Measurements from ENCODE around the gene TEK. TPM values are rescaled to one million over a fixed set of nuclear protein-coding genes. Genes with fewer than 3 reads are reported as not detected.

The TEK gene
- total RNA-seq, 4 donors from 2014 or later: 4.4 to 25.3 (median 13.2) TPM

DNA sequence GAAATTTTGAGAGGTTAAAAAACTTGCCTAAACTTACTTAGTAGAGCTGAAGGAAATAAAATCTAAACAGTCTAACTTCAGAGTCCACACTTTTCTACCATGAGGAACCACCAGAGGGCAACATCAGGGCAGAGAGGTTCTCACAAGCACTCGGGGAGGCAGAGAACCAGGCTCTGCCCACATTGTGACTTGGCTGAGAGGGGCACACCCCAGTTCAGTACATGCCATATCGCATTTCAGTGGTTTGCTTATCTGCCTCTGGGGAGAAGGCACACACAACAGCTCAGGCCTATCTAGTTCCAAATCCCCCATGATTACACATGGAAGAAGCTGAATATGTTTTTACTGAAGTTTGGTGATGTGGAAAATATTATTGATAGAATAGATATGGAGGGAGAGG is 138.7 kb downstream of the TEK start:
- TF ChIP-seq POLR2AphosphoS5 (IDR thresholded peaks at IDR 0.05) (no peak), POLR2A (IDR thresholded peaks at IDR 0.05) (no peak), EP300 (IDR thresholded peaks at IDR 0.05) (no peak), CTCF (IDR thresholded peaks at IDR 0.05) (peak in 2 of 4 experiments; percentile 12 to 45)
- ATAC-seq: no peak
- H3K27ac ChIP-seq: no peak overlapping the region
- H3K4me3 ChIP-seq: no peak overlapping the region
- H3K4me1 ChIP-seq: no peaks in the 10 kb centered on the region
- H3K36me3 ChIP-seq: no peaks in the 10 kb centered on the region
- no peaks in the 10 kb centered on the region for H3K27me3 ChIP-seq
- no peaks in the 10 kb centered on the region for H3K9me3 ChIP-seq
- WGBS, 2 donors (ENCODE audit: low coverage in 1 of 2): 30 to 71% methylated on average over 1 to 2 of the region's 2 CpGs

GRCh38 chr9:27248702-27249101 is 139.7 kb downstream of the TEK start:
- Histone ChIP-seq H3K4me1 (no peaks in the 10 kb centered on the region), H3K4me3 (no peak overlapping the region), H3K27ac (no peak overlapping the region), H3K9me3 (no peaks in the 10 kb centered on the region), H3K36me3 (no peaks in the 10 kb centered on the region), H3K27me3 (no peaks in the 10 kb centered on the region)
- TF ChIP-seq CTCF (IDR thresholded peaks at IDR 0.05) (no peak), POLR2AphosphoS5 (IDR thresholded peaks at IDR 0.05) (no peak), EP300 (IDR thresholded peaks at IDR 0.05) (no peak), POLR2A (IDR thresholded peaks at IDR 0.05) (no peak)
- no peak for ATAC-seq

DNA sequence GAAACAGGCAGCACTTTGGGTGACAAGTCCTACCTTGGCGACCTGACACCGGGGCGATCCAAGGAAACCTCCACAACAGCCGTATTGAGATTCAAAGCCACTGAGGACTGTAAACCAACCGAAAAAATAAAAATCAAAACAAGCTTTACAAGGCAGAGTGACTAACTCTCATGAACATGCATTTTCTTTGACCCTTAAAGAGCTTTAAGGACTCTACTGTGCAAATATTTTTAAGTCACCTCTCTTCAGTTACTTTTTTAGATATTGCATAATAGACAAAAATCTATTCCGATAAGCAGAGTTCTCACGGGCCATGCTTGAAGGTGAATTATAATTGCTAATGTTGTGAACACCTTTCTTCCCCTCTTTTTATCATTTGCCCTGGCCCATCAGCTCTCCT is 149.6 kb downstream of the TEK start:
- Histone ChIP-seq H3K4me1 (no peaks in the 10 kb centered on the region), H3K4me3 (no peak overlapping the region), H3K9me3 (no peaks in the 10 kb centered on the region), H3K36me3 (no peaks in the 10 kb centered on the region), H3K27me3 (no peaks in the 10 kb centered on the region), H3K27ac (no peak overlapping the region)
- TF ChIP-seq POLR2AphosphoS5 (IDR thresholded peaks at IDR 0.05): no peak
- no peak for TF ChIP-seq CTCF (IDR thresholded peaks at IDR 0.05)
- TF ChIP-seq POLR2A (IDR thresholded peaks at IDR 0.05): no peak
- no peak for TF ChIP-seq EP300 (IDR thresholded peaks at IDR 0.05)
- no peak for ATAC-seq
- WGBS, 2 donors (ENCODE audit: low coverage in 1 of 2): 89 to 95% methylated on average over 6 to 7 of the region's 7 CpGs

DNA sequence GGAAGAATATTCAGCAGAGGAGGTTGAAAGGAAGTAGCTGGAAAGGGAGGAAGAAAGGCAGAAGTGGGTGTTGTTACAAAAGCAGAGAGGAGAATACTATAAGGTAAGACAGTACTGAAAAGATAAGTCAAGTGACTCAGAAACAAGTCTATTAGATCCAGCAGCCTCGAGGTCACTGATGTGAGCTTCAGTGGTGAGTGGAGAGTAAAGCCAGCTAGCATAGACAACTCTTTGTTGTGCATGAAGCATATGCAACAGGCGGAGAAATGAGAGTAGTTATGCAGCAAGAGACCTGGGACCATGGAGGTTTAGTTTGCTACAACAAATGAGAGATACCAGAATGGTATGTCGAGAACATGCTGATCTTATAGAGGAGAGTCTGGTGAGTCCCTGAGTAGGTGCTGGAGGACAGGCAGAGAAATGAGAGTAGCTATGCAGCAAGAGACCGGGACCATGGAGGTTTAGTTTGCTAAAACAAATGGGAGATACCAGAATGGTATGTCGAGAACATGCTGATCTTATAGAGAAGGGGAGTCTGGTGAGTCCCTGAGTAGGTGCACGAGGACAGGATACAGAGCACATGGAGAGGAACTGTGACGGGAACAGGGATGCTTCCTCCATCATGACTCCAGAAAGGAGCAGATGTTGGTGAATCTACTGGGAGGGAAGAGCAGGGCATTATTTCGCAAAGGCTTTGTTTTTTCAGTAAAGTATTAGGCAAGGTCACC is 151.9 kb downstream of the TEK start:
- TF ChIP-seq CTCF (IDR thresholded peaks at IDR 0.05) (no peak), POLR2A (IDR thresholded peaks at IDR 0.05) (no peak), POLR2AphosphoS5 (IDR thresholded peaks at IDR 0.05) (no peak)
- 72 to 79% methylated on average over 4 to 8 of the region's 8 CpGs for WGBS, 2 donors (ENCODE audit: low coverage in 1 of 2)
- H3K4me3 ChIP-seq: no peak overlapping the region
- H3K4me1 ChIP-seq: no peaks in the 10 kb centered on the region
- no peak overlapping the region for H3K27ac ChIP-seq
- no peak for ATAC-seq
- no peaks in the 10 kb centered on the region for H3K9me3 ChIP-seq
- no peaks in the 10 kb centered on the region for H3K36me3 ChIP-seq
- no peaks in the 10 kb centered on the region for H3K27me3 ChIP-seq

DNA sequence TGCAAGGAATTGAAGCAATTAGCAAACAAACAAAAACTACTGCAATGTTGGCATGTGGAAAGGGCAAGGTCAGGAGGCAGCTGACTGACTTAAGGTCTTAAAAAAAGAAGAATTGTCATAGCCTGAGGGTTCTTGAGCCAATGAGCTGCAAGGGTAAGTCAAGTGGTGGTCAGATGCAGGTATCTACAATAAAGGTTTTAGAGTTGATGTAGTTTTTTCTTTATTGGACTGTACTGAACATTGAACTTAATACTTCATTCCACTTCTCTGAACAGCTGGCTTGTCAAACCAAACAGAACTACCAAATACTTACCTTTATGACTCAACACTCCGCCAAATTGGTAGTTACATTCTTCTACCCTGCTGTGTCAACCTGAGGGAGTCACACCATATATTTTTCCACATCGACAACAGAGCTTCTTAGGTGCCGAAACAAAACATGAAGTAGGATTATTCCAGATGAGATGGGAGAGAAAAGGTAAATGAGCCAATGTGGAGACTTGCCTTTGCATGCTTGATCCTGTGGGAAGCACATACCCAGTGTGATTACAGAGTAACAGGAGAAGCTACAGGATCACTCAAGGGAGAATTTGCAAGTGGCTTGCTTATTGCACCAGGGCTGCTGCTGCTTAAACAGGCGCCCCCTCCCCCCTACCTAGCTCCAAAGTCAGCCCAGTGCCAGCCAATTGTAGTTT is 152.6 kb downstream of the TEK start:
- H3K4me1 ChIP-seq: no peaks in the 10 kb centered on the region
- no peak overlapping the region for H3K27ac ChIP-seq
- TF ChIP-seq POLR2AphosphoS5 (IDR thresholded peaks at IDR 0.05): no peak
- TF ChIP-seq POLR2A (IDR thresholded peaks at IDR 0.05): no peak
- no peak for TF ChIP-seq CTCF (IDR thresholded peaks at IDR 0.05)
- TF ChIP-seq EP300 (IDR thresholded peaks at IDR 0.05): no peak
- no peak for ATAC-seq
- H3K9me3 ChIP-seq: no peaks in the 10 kb centered on the region
- WGBS, 2 donors (ENCODE audit: low coverage in 1 of 2): 50 to 93% methylated on average over 2 to 3 of the region's 4 CpGs
- no peak overlapping the region for H3K4me3 ChIP-seq
- no peaks in the 10 kb centered on the region for H3K36me3 ChIP-seq
- H3K27me3 ChIP-seq: no peaks in the 10 kb centered on the region
